Measurements from ENCODE around the gene ABCA12.

The ABCA12 gene

DNA sequence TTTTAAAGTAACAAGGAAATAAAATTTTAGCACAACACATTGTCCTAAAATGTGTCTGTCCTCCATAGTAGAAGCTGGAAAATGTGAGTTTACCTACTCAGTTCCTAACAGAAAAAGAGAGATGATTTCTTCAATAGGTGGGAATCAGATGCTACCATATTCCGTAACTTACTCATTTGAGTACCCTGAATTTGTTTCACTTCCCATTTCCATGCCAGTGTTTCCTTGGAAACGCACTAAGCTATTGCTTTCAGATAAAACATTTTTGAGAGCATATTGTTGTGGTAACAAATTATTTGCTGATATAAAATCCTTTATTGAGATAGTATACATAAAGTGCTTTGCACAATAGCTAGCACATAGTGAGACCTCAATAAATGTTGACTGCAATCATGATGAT is 191.5 kb downstream of the ABCA12 start:
- DNase-seq, result no peak

DNA sequence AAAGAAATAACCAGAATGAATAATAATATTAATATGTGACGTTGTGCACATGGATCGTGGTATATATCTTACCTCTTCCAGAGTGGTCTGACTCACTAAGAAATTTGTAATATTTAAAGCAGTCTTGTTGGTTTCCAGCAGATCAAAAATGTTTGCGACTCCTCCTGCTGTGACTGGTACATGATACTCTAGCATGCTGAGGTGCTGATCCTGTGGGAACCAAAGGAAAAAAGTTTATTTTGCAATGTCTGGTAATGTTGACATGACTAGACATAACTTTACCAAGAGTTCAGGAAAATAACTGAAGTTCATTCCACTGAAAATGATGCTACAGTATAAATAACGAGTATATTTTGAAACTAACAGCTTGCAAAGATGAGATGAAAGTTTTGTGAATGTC is 204.4 kb downstream of the ABCA12 start:
- DNase-seq, result no peak

DNA sequence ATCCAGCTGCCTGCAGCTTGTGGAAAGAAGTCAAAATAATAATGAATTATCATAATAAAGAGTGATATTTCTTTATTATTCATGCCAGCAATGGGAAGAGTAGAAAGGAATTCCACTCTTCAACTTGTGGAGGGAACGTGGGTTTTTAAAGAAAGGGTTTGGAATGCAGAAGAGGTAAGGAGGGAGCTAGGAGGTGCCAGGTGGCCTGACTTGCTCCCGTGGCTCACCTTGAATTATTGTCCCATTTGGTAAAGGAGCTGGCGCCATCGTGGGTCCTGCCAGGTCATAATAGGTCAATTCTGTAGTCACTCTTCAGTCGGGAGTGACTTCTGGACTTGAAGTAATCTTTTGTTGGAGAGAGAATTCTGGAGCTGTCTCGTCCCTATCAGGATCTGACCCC is 233.8 kb downstream of the ABCA12 start:
- no peak for DNase-seq

DNA sequence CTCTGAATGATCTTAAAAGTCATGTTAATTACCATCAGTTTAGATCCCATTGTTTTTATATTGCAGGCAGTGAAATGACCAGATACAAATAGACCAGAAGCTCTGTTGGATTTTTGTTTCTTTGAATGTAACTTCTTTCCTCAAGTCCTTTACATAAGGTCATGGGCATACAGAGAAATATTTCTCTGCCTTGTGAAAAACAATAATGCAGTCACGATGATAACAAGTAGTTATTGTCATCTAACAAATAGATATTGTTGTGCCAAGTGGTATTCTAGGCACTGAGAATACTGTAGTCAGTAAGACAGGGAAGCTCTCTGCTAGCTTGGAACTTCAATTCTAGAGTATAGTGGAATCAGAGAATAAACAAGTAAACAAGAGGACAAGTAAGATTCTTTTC is 234.2 kb downstream of the ABCA12 start:
- no peak for DNase-seq

DNA sequence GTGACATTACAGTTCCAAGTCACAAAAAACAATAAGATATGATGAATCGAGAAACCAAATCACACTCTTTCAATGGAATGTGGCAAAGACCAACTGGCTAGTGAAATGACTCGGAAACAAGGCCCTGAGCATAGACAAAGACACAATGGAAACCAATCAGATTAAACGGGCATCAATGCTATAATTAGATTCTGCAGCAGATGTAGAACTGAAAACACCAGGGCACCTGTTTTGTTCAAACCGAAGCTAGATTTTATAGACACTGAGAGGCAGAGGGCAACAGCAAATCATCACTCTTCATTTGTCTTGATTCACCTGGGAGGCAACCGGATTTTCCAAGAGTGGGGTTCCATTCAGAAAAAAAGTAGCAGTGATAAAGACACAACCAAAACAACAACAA is 236.1 kb downstream of the ABCA12 start:
- no peak for DNase-seq

DNA sequence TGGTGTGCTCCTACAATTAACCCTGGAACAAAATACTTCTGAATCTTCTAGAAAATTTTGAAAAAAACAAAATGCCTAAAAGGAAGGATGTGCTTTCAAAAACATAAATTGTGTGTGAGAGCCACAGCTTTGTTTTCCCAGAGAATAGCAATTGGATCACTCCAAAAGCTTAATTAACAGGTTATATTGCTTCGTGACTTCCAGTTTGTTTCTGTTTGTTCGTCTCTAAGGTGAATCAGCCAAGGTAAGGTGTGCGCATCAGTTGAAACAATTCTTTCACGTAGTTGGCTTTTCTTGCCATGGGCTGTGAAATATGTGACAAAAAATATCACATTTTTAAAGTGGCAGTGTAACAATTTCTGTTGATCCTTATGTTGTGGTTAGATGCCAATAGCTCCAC is 238.7 kb downstream of the ABCA12 start:
- no peak for DNase-seq

DNA sequence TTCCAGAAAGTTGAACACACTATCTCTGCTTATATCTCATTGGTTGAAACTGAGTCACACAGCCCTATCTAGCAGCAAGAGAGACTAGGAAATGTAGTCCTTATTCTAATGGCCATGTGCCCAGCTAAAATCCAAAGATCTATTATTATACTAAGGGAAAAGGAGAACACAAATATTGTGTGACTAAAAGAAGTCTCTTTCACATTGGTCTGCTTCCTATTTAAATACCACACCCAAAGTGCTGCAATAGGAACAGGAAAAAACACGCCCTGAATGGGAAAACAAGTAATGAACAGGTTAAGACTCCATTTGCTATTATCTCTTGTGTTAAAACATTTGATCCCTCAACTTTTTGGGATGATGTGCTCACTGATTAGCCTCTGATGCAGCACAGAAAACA is 242.2 kb downstream of the ABCA12 start:
- DNase-seq, result no peak

DNA sequence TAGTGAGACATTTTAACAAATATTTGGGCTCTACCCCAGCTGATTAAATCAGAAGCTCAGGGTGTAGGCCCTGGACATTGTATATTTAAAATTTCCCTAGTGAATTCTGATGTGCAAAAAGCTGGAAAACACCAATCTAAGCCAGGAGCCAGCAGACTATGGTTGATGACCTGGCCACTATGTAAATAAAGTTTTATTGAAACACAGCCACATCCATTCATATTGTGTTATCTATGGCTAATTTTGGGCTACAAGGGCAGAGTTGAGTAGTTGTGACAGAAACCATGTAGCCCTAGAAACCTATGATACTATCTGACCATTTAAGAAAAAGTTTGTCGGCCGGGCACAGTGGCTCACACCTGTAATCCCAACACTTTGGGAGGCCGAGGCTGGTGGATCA is 243.0 kb downstream of the ABCA12 start:
- no peak for DNase-seq

DNA sequence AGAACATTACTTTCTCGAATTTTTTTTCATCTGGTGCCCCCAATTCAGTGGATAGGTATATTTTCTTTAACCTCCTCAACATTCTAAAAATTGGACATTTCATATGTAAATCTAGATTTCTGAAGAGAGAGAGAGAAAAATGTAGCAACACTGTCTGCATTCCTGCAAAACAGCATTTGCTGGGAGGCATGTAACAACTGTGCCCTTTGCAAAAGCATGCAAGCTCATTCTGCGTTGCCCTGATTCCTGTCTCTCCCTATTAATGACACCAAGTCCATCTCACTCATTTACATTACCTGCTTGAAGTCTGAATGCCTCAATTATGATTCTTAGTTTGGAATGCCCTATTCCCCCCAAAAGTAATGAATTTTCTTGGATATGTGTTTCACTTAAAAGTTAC is 249.1 kb downstream of the ABCA12 start:
- DNase-seq, result no peak

DNA sequence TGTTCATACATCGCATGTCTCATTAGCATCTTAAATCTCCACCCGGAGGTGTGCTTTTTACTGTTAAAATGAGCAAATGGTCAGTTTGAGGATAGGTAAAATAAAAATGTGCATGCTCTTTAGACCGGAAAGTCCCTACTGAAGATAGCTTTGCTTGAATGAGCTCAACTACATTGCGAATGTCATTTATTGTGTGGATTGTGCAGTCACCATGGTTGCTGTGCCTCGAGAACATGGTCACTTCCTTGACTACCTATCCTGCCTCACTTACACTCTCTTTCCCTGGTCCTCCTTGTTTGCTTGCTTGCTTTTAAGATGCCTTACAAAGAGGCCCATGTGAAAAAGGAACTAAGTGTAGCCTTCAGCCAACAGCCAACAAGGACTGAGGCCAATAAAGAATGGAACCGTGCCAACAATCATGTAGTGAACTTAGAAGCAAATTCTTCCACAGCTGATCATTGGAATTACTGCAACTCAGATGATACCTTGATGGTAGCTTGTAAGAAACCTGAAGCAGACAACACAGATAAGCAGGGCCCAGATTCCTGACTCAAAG is 256.7 kb downstream of the ABCA12 start:
- no peak for DNase-seq

Data from activated CD4-positive, alpha-beta T cell treated with anti-CD3 and anti-CD28 coated beads, Interleukin-2, amount 50 U/mL, for 4 hours (primary cell).